Hepatic stellate cell (primary cell): ENCODE data around the gene ATP13A4.

Experiments used
- DNase-seq: peaks from one replicate; pipeline ENCODE4 v3.0.0; 2011; ENCODE audit warnings: low spot score

Gene ATP13A4

DNA sequence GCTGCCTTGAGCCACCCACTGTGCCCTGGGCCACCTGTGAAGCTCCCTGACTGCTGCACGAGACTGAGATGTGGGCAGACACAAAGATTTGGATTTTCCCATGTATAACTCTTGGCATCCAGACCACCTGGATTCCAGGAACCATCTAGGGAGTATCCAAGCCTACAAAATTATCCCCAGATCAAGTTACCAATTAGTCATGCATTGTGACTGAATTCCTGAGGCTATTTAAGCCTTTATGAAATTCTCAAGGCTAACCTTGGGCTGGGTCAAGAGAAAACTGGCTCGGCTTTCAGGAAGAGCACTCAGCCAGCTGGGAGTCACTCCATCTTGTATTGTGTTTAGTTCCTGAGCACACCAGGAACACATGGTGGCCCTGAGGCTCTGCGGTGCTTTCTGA is 162.8 kb downstream of the ATP13A4 start:
- DNase-seq, result no peak

DNA sequence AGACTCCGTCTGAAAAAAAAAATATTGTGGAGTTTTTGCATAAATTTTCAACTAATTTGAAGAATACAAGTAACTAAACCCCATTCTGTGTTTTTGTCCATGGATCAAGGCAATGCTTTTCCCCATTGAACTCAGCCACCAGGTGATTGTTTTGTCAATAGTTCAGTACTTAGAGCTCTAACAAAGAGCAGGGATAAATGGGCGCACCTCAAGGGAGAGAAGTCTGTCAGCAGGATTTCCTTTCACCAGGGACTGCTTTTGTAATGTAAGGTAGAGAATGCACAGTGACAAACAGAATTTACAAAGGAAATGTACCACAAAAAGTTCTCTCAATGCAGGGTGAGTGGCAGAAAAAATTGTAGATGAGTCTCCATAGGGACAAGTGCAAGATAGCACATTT is 165.4 kb downstream of the ATP13A4 start:
- DNase-seq, result no peak

DNA sequence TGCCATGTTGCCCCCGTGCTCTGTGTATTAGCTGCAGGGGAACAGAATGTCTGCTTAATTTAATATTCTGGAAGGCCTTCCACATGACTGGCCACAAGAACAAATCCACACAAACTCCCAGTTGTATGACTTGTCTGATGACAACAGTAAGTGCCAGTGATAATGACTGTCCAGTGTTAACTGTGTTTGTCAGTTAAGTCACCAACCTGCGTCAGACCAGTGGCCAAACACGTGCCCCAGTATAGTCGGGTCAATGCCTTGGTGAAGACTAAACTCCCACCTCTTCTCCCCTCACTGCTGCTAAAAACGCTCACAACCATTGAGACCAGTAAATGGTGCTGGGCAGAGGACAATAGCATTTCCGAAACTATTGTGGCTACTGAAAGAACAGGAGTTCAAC is 166.3 kb downstream of the ATP13A4 start:
- DNase-seq, result no peak

DNA sequence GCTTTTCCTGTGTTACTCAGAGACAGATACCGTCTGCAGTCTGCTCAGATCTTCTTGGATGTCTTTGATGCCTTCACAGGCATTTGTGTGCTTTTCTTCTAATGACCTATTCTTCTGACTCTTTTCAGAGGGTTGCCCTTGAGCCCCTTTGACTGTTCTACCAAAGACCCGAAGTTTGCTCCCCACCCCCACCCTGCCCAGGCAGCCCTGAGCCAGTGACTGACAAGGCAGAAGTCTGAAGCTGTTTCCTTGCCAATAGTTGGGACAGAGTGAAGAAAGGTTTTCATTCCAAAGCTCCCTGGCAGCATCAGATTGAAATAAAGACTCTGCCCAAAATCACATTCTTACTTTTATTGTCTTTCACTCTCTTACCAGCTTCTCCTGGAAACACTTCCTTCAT is 167.1 kb downstream of the ATP13A4 start:
- no peak for DNase-seq

DNA sequence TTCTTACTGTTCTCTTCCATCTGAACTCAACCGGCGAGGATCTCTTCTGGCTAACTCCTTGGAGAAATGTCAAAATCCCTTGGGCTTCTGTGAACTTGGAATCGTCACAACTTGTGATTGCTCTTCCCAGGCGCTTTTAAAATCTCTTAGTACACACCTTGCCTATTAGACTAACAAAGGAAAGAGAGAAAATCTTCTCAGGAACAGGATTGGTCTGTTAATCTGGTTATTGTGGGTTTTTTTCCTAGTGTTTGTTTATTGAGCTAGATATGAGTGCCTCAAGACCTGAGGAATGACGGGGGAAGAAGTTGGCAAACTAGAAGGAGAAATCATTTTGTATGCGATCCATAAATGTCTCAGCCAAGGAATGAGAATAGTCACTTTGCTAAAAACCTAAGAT is 176.0 kb downstream of the ATP13A4 start, which contains the start of gene ATP13A5:
Gene ATP13A5, minus strand, starts transcription at position 48 of the 400 bp plus-strand sequence. Its CDS starts 28 bp downstream, at position 20.
- no peak for DNase-seq

DNA sequence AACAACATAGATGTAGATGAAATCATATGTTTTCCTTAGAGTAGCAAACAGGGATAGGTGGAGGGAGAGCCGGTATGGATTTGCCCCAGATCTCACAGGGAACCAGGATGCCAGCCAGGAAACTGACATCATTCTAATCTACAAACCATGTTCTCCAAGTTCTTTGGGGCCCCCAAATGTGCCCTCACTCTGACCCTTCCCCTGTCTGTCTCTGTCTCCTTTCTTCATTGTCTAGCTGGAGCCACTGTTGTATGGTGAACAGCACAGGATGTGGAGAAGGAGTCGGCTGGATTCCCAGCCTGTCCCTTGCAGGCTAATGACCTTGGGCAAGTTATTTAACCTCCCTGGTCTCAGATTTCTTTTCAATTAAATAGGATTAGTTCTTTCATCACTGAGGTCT is 177.1 kb downstream of the ATP13A4 start:
- no peak for DNase-seq

DNA sequence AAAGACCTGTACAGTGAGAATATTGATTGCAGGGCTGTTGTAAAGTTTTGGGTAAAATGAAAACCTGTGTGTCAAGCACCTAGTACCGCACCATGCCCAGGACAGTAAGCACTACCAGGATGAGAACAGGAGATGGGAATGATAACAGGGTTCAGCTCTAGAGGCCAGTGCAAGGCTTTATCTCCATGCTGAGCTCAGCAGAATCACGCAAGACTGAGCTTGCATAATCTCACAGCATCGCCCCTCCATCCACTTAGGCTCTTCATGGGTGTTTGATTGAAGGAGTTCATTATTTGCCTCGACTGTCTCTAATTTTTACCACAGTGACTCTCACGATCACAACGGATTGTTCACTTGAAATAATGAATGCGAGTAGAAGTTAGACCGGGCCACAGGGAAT is 179.1 kb downstream of the ATP13A4 start:
- DNase-seq, result no peak

DNA sequence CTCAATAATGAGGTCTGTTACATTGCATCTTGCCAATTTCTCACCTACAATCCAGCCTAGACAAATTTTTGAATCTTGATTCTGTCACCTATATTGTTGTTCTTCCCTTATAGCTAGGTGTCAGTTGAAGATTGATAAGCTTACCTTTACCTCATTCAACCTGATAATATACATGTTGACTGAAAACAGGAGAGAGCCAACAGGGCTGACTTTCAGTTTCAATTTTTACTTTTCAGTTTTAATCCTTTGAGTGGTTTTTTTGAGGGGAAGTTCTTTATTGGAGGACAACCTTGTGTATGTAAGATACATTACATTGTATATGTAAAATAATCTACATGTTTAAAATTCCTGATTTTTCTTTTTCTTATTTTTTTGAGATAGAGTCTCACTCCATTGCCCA is 181.9 kb downstream of the ATP13A4 start:
- no peak for DNase-seq

DNA sequence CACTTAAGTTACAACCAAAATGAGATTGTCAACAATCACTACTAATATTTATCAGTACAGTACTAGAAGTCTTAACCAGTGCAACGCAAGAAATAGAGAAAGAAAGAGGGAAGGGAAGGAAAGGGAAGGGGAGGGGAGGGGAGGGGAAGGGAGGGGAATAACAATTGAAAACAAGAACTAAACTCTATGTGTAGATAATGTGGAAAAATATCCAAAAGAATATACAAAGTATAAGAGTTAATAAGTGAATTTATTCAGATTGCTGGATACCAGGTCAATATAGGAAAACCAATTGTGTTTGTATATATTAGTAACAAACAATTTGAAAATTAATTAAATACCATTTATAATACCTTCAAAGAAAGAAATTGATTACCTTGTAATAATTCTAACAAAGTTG is 186.8 kb downstream of the ATP13A4 start:
- DNase-seq, result no peak

DNA sequence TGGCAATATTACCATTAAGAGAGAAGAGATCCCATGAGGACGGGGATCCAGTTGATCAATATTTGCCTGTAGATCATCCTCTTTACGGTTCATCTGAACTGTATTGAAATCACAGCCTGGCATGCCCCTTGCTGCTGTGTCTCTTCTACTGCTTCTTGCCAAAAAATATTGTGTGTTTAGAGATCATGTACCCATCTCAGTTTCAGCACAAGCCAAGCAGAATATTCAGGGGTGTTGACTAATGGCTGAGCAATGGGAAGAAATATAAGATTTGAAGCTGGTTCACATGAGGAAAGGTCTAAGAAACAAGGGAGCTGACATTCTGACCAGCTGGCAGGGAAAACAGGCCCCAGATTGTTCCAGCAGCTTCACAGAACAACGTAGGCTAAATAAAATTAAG is 197.4 kb downstream of the ATP13A4 start:
- no peak for DNase-seq

DNA sequence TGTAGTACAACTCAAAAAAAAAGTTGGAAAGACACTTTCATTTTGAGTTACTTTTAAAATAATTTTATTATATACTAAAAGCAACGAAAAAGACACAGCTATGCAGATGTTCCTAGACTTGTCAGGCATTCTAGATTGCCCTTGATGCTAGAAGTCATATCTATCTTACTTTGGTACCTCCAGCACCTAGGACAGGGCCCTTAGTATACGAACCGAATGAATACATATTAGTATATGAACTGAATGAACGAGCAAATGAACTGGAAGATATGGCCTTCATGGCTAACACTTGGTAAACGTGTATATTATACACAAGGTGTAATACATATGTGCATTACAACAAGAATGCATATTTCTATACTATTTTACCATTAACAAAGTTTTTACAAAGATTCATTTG is 200.3 kb downstream of the ATP13A4 start:
- no peak for DNase-seq
